Fibroblast of skin of right biceps (primary cell): ENCODE measurements around the gene CTBP1.
A peak's percentile ranks its signal among the peaks of the same experiment; 100 is the strongest.
"Not testable (repeated sequence)": the region's sequence is repeated elsewhere in the genome, so short reads cannot be mapped to it uniquely, and the experiment has no call there.

ENCODE experiments used
- DNase-seq: peaks from one replicate; pipeline ENCODE4 v3.0.0-alpha.2; 2013

Gene CTBP1

GRCh38 chr4:1248245-1249147, at the start of gene CTBP1:
TSS of gene CTBP1 (minus strand) at chr4:1249130. CDS start at chr4:1241331, 7,799 bp downstream.
- DNase-seq = peak; percentile 85

- no peak for DNase-seq
These were observed 49.5 kb upstream of the CTBP1 start for GRCh38 chr4:1298461-1298860.

GRCh38 chr4:1297456-1298325, 48.8 kb upstream of the CTBP1 start:
- no peak for DNase-seq

- no peak for DNase-seq
These were observed 48.1 kb upstream of the CTBP1 start for GRCh38 chr4:1297023-1297395.

- no peak for DNase-seq
These were observed 47.5 kb upstream of the CTBP1 start for GRCh38 chr4:1296324-1297022.

GRCh38 chr4:1295405-1296055, 46.6 kb upstream of the CTBP1 start:
- no peak for DNase-seq

- no peak for DNase-seq
These were observed 46.0 kb upstream of the CTBP1 start for GRCh38 chr4:1294891-1295290.

- DNase-seq = no peak
These were observed 45.5 kb upstream of the CTBP1 start for GRCh38 chr4:1294424-1294823.

- DNase-seq = no peak
These were observed 45.1 kb upstream of the CTBP1 start for GRCh38 chr4:1293991-1294390.

- no peak for DNase-seq
These were observed 44.6 kb upstream of the CTBP1 start for GRCh38 chr4:1293531-1293941.

GRCh38 chr4:1292703-1293011, 43.7 kb upstream of the CTBP1 start:
- not testable (repeated sequence) for DNase-seq

- no peak for DNase-seq
These were observed 43.2 kb upstream of the CTBP1 start for GRCh38 chr4:1291996-1292702.

GRCh38 chr4:1291091-1291490, 42.2 kb upstream of the CTBP1 start:
- DNase-seq = no peak

- DNase-seq = no peak
These were observed 41.4 kb upstream of the CTBP1 start for GRCh38 chr4:1290165-1290977.

- DNase-seq = peak; percentile 97
These were observed 40.6 kb upstream of the CTBP1 start, which contains the start of gene MAEA for GRCh38 chr4:1289207-1290164. TSS of gene MAEA (plus strand) at chr4:1289891. CDS start at chr4:1289914, 23 bp downstream.

- DNase-seq = no peak
These were observed 39.9 kb upstream of the CTBP1 start for GRCh38 chr4:1288786-1289185.

GRCh38 chr4:1285790-1286553, 37.0 kb upstream of the CTBP1 start:
- peak; percentile 30 for DNase-seq

- no peak for DNase-seq
These were observed 36.3 kb upstream of the CTBP1 start for GRCh38 chr4:1285151-1285789.

- DNase-seq = no peak
These were observed 34.8 kb upstream of the CTBP1 start for GRCh38 chr4:1283711-1284110.
